GM21515 (cell line): ENCODE measurements around the gene RPRD2.
"Not testable (repeated sequence)": the region's sequence is repeated elsewhere in the genome, so short reads cannot be mapped to it uniquely, and the experiment has no call there.

ENCODE experiments used
- ATAC-seq: cut with Tn5 transposase; IDR thresholded peaks from one replicate; pipeline ENCODE4 v1.9.1; 2021; ENCODE audit not compliant: unreplicated experiment

RPRD2 gene

DNA sequence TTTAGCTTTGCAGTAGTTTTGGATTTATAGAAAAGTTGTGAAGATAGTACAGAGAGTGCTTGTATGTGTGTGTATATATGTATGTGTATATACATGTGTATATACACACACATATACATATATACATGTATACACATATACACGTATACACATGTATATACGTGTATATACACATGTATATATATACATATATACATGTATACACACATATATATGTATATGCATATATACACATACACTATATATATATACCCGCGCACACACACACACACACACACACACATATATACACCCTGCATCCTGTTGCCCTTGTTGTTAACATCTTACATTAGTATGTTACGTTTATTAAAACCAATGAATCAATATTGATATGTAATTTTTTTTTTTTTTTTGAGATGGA is 24.3 kb downstream of the RPRD2 start:
- ATAC-seq, result no peak

DNA sequence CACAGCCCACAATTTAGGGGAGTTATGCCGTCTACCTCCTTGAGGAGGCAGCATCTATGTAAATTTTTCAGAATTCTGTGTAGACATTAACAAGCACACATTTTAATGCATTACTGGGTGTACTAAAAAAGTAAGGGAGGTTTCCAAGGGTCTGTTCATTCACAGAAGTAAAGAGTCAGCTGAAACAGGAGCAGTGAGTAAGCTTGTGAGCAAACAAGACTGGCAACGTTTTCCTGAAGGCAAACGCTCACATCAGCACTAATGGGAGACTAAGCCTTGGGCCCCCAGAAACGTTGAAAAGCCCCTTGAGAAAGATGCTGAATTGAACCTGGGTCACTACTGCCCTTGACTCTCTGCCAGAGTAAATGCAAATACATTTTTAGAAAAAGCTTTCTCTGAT is 25.7 kb downstream of the RPRD2 start:
- no peak for ATAC-seq

DNA sequence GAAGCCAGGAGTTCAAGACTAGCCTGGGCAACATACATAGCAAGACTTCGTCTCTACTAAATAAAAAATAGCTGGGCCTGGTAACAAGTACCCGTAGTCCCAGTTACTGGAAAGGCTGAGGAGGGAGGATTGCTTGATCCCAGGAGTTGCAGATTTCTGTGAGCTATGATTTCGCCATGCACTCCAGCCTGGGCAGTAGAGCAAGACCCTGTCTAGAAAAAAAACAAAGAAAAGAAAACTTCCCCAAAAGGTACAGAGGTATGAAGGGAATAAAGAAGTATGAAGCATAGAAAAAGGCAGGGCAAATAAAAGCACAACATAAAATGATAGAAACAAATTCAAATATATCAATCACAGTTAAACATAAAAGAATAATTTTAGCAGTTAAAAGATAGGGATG is 28.7 kb downstream of the RPRD2 start:
- ATAC-seq, result no peak

DNA sequence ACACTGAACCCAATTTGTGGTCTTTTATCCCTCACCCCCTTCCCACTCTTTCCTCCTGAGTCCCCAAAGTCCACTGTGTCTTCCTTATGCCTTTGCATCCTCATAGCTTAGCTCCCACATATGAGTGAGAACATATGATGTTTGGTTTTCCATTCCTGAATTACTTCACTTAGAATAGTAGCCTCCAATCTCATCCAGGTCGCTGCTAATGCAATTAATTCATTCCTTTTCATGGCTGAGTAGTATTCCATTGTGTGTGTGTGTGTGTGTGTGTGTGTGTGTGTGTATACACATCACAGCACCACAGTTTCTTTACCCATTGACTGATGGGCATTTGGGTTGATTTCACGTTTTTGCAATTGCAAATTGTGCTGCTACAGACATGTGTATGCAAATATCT is 31.2 kb downstream of the RPRD2 start:
- not testable (repeated sequence) for ATAC-seq

DNA sequence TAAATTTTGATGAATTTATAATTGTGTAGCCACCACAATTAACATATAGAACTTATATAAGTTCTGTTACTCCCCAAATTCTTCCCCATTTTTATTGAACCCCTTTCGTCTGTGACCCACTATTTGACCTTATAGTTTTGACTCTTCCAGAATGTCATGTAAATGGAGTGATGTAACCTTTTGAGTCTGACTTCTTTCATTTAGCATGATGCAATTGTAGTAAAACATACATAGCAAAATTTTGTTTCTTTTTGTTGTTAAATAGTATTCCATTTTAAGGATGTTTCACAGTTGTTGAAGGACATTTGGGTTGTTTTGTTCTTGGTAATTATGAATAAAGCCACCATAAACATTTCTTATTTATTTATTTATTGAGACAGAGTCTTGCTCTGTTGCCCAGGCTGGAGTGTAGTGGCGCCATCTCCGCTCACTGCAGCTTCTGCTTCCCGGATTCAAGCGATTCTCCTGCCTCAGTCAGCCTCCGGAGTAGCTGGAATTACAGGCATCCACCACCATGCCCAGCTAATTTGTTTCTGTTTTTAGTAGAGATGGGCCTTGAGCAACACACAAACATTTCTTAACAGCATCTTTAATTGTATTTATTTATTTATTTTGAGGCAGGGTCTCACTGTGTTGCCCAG is 33.6 kb downstream of the RPRD2 start:
- no peak for ATAC-seq

DNA sequence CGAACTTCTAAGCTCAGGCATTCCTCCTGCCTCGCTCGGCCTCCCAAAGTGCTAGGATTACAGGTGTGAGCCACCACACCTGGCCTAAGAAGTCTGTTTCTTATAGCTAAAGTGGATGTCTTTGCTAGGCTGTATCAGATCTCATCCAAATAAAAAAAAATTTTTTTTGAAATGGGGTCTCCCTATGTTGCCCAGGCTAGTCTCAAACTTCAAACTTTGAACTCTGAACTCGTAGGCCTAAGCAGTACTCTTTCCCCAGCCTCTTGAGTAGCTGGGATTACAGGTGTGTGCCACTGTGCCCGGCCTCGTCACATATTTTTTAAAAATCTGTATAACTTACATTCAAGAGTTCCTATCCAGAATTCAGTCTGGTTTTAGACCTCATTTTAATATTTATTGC is 40.5 kb downstream of the RPRD2 start:
- no peak for ATAC-seq

DNA sequence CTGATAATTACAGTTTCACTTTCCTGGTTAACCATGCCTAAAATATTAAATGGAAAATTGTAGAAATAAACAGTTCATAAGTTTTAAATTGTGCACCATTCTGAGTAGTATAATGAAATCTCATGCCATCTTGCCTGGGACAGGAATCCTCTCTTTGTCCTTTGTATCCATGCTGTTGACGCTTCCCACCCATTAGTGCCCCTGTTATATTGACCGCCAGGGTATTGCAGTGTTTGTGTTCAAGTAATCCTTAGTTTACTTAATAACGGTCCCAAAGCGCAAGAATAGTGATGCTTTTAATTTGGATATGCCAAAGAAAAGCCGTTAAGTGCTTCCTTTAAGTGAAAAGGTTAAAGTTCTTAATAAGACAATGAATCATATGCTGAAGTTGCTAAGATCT is 41.7 kb downstream of the RPRD2 start:
- ATAC-seq, result no peak

DNA sequence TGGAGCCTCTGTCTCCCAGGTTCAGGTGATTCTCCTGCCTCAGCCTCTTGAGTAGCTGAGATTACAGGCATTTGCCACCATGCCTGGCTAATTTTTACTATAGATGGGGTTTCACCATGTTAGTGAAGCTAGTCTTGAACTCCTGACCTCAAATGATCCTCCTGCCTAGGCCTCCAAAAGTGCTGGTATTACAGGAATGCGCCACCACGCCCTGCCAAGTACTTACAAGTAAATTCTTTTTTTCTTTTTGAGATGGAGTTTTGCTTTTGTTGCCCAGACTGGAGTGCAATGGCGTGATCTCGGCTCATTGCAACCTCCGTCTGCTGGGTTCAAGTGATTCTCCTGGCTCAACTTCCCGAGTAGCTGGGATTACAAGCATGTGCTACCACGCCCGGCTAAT is 42.5 kb downstream of the RPRD2 start:
- ATAC-seq, result no peak

DNA sequence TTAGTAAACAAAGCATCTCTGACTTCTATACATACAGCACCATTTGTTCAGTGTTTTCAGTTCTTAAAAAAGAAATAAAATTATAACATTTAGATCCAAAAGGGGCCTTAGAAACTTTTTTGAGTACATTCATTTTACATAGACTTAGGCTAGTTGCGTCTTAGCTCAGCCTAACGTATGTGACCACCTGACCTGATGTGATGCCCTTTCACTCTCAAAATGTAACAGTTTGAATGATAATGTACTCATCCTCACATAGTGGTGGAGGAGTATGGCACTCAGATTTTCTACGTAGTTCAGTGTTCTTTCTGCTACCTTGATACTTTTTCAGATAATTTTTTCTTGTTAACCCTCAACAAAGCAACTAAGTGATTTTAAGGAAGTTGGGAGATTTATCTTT is 43.4 kb downstream of the RPRD2 start:
- no peak for ATAC-seq

DNA sequence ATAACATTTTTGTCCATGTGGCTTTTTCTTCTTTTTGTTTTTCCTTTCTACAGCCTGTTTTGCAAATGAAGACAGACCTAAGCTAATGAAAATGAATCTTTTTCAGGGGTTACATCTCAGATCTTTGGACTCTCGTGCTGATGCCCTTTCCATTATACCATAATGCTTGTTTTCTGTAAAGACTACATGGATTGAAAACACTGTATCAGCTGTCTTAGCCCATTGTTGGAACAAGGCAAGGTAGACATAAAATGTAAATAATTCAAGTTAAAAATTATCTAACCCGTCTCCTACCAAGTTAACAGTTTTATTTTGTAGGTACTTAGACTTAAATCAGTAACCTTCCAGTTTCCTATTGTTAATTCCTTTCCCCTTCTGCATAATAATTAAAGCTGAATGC is 44.9 kb downstream of the RPRD2 start:
- ATAC-seq, result no peak

DNA sequence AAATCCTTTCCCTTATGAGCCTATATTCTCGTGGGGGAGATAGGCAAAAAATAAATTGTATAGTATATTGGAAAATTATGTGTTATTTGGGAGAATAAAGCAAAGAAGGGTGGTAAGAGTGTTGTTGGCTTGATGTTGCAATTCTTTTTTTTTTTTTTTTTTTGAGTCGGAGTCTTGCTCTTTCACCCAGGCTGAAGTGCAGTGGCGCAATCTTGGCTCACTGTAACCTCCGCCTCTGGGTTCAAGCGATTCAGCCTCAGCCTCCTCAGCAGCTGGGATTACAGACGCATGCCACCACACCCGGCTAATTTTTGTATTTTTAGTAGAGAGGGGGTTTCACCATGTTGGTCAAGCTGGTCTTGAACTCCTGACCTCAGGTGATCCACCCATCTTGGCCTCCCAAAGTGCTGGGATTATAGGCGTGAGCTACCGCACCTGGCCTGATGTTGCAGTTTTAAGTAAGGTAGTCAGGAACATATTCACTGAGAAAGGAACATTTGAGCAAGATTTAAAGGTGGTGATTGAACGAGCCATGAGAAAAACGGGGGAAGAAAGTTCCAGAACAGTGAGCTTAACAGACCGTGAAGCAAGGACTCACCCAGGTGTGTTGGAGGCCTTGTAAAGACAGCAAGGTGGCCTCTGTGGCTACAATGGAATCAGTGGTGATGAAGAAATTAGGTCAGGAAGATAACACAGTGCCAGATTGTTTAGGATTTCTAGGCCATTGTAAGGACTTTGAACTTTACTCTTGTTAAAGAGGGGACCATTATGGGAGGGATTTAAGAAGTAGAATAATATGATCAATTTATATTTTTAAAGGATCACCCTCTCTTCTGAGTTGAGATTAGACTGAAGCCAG is 45.8 kb downstream of the RPRD2 start:
- ATAC-seq, result no peak

DNA sequence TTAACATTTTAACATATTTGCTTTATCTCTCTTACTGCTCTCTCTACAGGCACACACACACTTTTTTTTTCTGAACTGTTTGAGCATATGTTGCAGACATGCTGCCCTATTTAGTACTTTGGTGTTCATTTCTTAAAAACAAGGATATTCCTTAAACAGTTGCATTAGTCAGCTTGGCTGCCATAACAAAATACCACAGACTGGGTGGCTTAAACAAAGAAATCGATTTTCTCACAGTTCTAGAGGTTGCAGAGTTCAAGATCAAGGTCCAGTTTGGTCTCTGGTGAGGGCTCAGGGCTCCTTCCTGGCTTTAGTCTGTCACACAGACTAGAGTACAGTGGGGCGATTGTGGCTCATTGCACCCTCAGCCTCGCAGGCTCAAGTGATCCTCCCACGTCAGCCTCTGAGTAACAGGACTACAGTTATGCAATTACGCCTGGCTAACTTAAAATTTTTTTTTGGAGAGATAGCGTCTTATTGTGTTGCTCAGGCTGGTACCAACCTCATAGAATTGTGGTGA is 46.7 kb downstream of the RPRD2 start:
- ATAC-seq, result no peak

DNA sequence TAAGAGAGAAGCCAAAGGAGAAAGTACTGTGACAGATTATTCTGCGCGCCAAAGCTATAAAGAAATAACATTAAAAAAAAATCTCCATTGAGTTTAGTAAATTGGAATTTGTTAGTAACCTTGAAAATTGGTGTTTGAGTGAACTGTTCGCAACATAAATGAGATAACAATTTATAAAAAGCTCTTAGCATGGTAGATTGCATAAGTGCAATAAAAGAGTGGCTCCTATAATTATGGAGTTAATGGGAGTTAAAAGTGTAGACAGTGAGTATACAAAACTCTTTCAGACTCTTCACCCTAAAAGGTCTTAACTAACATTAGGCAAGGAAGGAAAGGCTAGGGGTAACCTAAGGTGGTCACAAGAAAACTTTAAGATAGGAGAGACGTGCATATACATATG is 50.6 kb downstream of the RPRD2 start:
- ATAC-seq, result no peak

DNA sequence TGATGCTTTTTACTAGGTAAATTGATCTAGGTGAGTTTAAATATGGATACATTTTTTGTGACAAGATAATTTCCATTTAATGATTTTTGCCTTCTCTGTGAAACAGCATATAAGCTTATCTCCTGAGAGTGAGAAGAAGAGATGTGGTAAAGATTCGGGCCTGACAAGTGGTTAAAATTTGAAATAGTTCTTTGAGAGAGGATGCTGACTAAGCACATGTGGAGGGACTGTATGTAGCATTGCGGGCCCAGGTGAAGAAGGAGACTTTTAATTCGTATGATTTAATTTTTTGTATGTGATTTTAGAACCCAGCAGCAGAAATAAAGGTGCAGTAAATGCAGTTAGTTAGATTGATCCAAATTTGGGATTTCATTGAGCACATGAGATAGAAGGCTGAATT is 51.9 kb downstream of the RPRD2 start:
- ATAC-seq, result no peak

DNA sequence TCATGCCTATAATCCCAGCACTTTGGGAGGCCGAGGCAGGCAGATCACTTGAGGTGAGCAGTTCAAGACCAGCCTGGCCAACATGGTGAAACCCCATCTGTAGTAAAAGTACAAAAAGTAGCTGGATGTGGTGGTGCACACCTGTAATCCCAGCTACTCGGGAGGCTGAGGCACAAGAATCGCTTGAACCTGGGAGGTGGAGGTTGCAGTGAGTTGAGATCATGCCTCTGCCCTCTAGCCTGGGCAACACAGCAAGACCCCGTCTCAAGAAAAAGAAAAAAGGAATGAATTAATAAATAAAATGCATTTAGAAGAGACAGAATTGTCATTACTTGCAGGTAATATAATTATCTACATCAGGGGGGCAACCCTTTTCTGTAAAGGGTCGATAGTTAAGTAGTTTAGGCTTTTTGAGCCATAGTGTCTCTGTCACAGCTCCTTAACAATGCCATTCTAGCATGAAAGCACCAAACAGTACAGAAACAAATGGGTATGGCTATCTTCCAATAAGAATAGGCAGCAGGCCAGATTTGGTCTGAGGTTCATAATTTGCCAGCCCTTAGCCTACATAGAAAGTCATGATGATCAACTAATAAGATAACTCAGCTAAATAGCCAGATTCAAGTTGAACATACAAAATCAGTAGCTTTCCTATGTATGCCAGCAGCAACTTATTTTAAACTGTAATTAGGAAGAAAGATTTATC is 56.8 kb downstream of the RPRD2 start:
- no peak for ATAC-seq

DNA sequence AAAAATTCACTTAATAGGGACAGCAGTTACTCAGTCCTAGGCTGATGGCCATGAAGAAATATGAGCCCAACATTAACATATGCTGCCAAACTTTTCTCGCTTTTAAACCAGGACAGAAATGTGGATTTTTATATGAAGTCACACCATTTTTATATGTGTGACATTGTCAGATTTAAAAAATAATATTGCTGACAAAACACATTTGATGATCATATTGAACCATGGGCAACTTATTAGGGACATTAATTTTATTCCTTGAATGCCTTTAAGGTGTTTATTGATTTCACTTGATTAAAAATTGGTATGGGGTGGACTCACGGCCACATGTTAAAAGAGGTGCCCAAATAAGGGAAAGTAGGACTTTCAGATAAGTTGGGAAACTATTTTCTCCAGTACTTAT is 58.6 kb downstream of the RPRD2 start:
- ATAC-seq, result no peak

DNA sequence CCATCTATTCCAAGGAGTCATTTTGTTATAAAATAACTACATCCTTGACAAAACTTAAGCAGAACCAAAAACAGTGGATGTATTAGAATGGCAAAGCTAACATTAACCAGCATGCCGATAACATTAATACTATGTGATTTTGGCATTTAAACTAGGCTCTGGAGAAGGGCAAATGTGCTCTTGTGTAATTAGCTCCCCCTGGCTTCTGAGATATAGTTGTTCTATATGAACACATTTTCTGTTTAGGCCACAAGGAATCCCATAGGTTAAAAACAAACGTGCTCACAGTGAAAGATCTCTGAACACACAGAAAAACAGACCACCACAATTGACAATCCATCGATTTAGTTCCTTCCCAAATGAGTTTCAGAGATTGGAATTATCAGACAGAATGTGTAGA is 65.9 kb downstream of the RPRD2 start:
- no peak for ATAC-seq

DNA sequence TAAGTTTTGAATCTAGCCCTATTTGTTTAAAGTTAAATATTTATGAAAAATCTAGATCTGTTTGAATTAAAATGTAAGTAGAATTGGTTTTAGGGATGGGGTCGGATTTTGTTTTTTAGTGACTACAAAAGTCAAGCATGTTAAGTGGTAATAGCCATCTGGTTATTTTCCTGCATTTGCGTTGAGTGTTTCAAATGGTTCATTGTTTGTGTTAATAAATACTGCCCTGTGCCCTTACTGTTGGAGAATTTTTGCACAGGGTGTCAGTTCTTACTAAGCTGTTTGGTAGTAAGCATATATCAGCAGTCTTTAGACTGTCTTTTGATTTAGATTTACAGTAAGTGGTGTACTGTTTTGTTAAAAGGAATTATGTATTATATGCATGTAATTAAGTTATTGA is 77.2 kb downstream of the RPRD2 start:
- no peak for ATAC-seq

DNA sequence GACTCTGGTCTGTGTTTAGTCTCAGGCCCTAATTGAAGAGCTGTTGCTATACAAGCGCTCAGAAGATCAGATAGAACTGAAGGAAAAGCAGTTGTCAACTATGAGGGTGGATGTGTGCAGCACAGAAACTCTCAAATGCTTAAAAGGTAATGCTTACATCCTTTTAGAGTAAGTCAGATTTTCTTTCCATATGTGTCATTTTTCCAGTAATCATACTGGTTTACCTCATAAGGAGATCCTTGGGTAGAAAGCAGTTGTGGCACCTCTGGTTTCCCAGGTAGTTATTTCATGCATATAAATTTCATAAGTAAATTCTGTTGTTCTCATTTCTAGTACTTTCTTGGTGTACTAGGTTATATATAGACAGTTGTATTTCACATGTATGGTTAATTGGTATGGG is 80.3 kb downstream of the RPRD2 start:
- ATAC-seq, result no peak

DNA sequence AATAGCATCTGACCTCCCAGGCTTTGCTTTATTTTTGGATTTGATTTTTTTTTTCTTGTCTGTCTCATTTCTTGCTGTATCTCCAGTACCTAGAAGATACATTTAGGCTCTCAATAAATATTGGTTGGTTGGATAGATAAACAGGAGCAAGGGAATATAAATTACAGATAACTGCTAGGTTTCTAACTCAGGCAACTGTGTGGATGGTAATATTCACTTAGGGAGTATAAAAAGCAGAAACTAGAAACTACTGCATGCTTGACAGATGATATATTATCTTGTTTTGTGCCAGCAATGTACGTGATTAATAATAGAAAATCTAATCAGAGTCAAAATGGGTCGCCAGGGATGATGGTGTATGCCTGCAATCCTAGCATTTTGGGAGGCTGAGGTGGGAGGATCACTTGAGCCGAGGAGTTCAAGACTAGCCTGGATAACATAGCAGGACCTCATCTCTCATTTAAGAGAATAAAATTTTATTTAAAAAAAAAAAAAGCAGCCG is 92.2 kb downstream of the RPRD2 start:
- ATAC-seq, result no peak

DNA sequence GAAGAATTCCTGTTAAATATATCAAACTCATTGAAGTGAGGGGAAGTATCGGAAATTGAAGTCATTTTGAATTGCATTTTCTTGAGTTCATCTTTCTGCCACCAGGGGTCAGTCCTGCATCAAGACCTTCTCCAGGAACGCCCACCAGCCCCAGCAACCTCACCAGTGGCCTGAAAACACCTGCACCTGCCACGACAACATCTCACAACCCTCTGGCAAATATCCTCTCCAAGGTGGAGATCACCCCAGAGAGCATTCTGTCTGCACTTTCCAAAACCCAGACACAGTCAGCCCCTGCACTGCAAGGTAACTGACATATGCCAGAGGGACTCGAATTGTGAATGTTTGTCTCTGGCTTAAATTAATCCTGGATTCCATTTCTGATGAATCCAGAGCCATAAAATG is 100.5 kb downstream of the RPRD2 start:
- no peak for ATAC-seq

DNA sequence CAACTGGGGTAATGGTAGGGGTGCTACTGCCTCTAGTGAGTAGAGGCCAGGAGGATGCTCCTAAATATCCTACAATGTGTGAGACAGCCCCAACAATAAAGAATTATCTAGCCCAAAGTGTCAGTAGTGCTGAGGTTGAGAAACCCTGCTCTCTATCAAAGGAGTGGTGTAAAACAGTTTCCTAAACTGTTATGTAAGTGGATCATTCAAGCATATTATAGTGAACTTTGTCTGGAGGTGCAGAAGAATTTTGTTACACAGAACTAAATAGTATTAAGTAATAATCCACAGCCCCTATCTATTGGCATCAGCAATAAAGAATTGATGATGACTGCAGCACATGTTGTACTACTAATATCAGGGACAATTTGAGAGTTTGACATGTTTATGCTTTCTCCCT is 103.0 kb downstream of the RPRD2 start:
- no peak for ATAC-seq
